ENCODE data around the gene MCRIP2.

DNA sequence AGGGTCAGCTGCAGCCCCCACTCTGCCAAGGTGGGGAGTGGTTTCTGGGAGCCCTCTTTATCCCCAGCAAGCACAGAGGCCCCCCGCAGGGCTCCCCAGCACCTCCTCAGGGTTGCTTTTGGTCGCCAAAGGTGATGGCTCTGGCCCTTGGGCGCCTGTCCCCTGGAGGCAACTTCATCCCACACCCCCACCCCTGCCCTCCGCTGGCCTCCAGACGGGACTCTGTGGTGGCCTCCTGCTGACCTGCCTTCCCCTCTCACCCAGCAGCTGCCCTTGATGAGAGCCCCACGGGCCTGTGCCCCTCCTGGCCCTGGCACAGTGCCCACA is 18.5 kb downstream of the MCRIP2 start:
- TF ChIP-seq, protein P1, sequence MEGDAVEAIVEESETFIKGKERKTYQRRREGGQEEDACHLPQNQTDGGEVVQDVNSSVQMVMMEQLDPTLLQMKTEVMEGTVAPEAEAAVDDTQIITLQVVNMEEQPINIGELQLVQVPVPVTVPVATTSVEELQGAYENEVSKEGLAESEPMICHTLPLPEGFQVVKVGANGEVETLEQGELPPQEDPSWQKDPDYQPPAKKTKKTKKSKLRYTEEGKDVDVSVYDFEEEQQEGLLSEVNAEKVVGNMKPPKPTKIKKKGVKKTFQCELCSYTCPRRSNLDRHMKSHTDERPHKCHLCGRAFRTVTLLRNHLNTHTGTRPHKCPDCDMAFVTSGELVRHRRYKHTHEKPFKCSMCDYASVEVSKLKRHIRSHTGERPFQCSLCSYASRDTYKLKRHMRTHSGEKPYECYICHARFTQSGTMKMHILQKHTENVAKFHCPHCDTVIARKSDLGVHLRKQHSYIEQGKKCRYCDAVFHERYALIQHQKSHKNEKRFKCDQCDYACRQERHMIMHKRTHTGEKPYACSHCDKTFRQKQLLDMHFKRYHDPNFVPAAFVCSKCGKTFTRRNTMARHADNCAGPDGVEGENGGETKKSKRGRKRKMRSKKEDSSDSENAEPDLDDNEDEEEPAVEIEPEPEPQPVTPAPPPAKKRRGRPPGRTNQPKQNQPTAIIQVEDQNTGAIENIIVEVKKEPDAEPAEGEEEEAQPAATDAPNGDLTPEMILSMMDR (IDR thresholded peaks at IDR 0.05): no peak
- no peak for TF ChIP-seq POLR2A (IDR thresholded peaks at IDR 0.05)
